ENCODE measurements around the gene SREBF1. TPM values are rescaled to one million over a fixed set of nuclear protein-coding genes. Genes with fewer than 3 reads are reported as not detected.
A peak's percentile ranks its signal among the peaks of the same experiment; 100 is the strongest.

SREBF1 gene
- total RNA-seq, 1 experiment from 2014 or later, result 360 TPM

DNA sequence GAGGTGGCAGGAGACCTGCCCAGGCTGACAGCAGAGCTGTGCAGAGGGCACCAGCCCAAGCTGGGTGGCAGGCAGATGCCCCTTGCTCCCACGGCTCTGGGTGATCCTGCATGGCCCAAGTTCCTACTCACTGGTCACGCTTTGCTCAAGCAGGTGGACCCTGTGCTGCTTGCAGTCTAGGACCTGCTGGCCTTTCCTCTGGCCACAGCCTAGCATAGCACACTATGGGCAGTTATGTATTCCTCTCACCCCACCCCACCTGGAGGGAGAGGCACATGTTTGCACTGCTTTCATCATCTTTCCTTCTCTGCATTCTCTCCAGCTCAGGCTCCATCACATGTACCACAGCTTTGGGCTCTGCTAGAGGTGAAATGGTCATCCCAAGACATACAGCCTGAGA lies 19.6 kb upstream of the SREBF1 start:
- Histone ChIP-seq H3K36me3 (ENCODE audit: low read depth) (no peaks in the 10 kb centered on the region), H3K4me3 (no peak overlapping the region), H3K27ac (no peak overlapping the region), H3K4me1 (replicated peaks; ENCODE audit: insufficient read depth) (peaks cover 49% of the 10 kb centered on the region), H4K20me1 (ENCODE audit: insufficient read depth) (no peaks in the 10 kb centered on the region), H3K9me3 (ENCODE audit: insufficient read depth, low read depth) (no peaks in the 10 kb centered on the region), H3K4me2 (peak overlapping the region; percentile 5; the same call in 1 of the 2 replicates), H3K9me2 (ENCODE audit: insufficient read depth) (no peaks in the 10 kb centered on the region), H3K27me3 (ENCODE audit: insufficient read depth, low read depth) (no peaks in the 10 kb centered on the region), H3F3A (ENCODE audit: insufficient read depth, low read depth) (peaks cover 29% of the 10 kb centered on the region; the same call in 1 of the 2 replicates), H3K79me2 (ENCODE audit: low read depth) (no peaks in the 10 kb centered on the region), H2AFZ (no peak overlapping the region)
- no peak for TF ChIP-seq EZH2 (IDR thresholded peaks at IDR 0.05; ENCODE audit: low read depth)
- TF ChIP-seq, protein P1, sequence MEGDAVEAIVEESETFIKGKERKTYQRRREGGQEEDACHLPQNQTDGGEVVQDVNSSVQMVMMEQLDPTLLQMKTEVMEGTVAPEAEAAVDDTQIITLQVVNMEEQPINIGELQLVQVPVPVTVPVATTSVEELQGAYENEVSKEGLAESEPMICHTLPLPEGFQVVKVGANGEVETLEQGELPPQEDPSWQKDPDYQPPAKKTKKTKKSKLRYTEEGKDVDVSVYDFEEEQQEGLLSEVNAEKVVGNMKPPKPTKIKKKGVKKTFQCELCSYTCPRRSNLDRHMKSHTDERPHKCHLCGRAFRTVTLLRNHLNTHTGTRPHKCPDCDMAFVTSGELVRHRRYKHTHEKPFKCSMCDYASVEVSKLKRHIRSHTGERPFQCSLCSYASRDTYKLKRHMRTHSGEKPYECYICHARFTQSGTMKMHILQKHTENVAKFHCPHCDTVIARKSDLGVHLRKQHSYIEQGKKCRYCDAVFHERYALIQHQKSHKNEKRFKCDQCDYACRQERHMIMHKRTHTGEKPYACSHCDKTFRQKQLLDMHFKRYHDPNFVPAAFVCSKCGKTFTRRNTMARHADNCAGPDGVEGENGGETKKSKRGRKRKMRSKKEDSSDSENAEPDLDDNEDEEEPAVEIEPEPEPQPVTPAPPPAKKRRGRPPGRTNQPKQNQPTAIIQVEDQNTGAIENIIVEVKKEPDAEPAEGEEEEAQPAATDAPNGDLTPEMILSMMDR (conservative IDR thresholded peaks at IDR 0.05), result no peak
- no peak for DNase-seq
- ChIA-PET CTCF (no interaction called here), POLR2A (ENCODE audit: unreplicated experiment) (no interaction called here)
- BruUV-seq (replicated peaks), result no TSS peak
- intact Hi-C loops (cut with micrococcal nuclease; ENCODE audit: unreplicated experiment), result no loop called here

DNA sequence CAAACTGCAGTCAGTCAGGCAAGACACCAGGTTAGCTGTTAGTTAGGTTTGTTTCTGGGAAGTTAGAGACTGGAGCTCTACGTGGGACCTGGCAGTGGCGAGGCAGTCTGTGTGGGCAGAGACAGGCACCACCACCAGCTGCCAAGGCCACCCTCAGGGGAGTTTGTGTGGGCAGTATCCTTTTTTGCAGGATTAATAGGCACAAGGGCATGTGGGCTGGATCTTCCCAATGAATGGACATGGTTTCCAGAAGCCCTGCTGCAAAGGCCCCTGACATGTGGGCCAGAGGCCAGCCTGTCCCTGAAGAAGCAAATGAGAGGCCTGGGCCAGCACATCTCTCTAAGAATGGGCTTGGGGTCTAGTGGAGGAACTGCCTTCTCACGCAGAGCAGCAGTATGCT lies 19.2 kb upstream of the SREBF1 start:
- Histone ChIP-seq H3K9me3 (ENCODE audit: insufficient read depth, low read depth) (no peaks in the 10 kb centered on the region), H3K4me3 (no peak overlapping the region), H4K20me1 (ENCODE audit: insufficient read depth) (no peaks in the 10 kb centered on the region), H3K79me2 (ENCODE audit: low read depth) (no peaks in the 10 kb centered on the region), H3K27ac (no peak overlapping the region), H3K36me3 (ENCODE audit: low read depth) (no peaks in the 10 kb centered on the region), H2AFZ (no peak overlapping the region), H3K4me1 (replicated peaks; ENCODE audit: insufficient read depth) (peaks cover 49% of the 10 kb centered on the region), H3K27me3 (ENCODE audit: insufficient read depth, low read depth) (no peaks in the 10 kb centered on the region), H3K4me2 (no peak overlapping the region; the same call in 1 of the 2 replicates), H3K9me2 (ENCODE audit: insufficient read depth) (no peaks in the 10 kb centered on the region), H3F3A (ENCODE audit: insufficient read depth, low read depth) (peaks cover 29% of the 10 kb centered on the region; the same call in 1 of the 2 replicates)
- ChIA-PET CTCF (no interaction called here), POLR2A (ENCODE audit: unreplicated experiment) (interaction anchor here (1.4 kb wide), 1 partner anchor 18 kb away, joined by 4 read pairs; no protein-coding TSS in a partner anchor)
- no peak for TF ChIP-seq EZH2 (IDR thresholded peaks at IDR 0.05; ENCODE audit: low read depth)
- TF ChIP-seq, protein P1 (conservative IDR thresholded peaks at IDR 0.05), result no peak
- BruUV-seq (replicated peaks), result no TSS peak
- no peak for DNase-seq
- intact Hi-C loops (cut with micrococcal nuclease; ENCODE audit: unreplicated experiment), result no loop called here

DNA sequence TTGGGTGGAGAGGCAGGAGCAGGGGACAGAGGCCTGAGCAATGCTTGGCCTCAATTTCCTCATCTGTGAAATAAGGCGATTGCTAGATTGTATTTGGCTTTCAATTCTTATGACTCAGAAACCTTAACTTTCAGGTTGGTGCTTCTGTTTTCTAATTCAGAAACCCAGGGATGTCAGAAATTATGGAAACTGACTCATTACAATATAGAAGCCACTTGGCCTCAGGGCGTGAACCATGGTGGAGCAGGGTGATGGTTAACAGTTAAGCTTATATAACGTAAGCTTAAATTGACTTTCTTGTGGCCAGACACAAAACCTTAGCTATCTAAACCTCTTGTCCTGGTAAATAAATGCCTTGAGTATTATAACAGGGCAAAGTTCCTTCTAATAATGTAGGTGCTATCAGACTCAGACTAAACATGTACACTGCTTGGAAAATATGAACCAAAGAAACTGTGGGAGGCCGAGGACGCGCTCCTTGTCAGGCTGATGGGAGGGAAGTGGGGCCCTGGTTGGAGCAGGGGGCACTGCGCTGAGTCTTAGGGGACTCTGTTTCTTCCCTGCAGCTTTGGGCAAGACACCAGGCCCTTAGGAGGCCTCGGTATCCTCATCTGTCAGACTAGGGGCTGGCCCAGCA lies 17.1 kb upstream of the SREBF1 start:
- Histone ChIP-seq H3F3A (ENCODE audit: insufficient read depth, low read depth) (peaks cover 29% of the 10 kb centered on the region; the same call in 1 of the 2 replicates), H3K36me3 (ENCODE audit: low read depth) (no peaks in the 10 kb centered on the region), H3K4me1 (replicated peaks; ENCODE audit: insufficient read depth) (peaks cover 58% of the 10 kb centered on the region), H3K27me3 (ENCODE audit: insufficient read depth, low read depth) (no peaks in the 10 kb centered on the region), H3K9me3 (ENCODE audit: insufficient read depth, low read depth) (no peaks in the 10 kb centered on the region), H3K9me2 (ENCODE audit: insufficient read depth) (no peaks in the 10 kb centered on the region), H2AFZ (no peak overlapping the region), H3K4me2 (peak overlapping the region; percentile 43), H3K4me3 (no peak overlapping the region), H3K79me2 (ENCODE audit: low read depth) (no peaks in the 10 kb centered on the region), H4K20me1 (ENCODE audit: insufficient read depth) (no peaks in the 10 kb centered on the region), H3K27ac (peak overlapping the region; percentile 86)
- TF ChIP-seq, protein P1 (conservative IDR thresholded peaks at IDR 0.05), result no peak
- TF ChIP-seq EZH2 (IDR thresholded peaks at IDR 0.05; ENCODE audit: low read depth), result no peak
- intact Hi-C loops (cut with micrococcal nuclease; ENCODE audit: unreplicated experiment), result no loop called here
- POLR2A ChIA-PET (ENCODE audit: unreplicated experiment), result interaction anchor here (1.2 kb wide), 1 partner anchor 15 kb away, joined by 12 read pairs; no protein-coding TSS in a partner anchor
- peak in 1 of 2 experiments; percentile 84 for DNase-seq
- no TSS peak for BruUV-seq (replicated peaks)
- CTCF ChIA-PET, result no interaction called here
